GM12864 (cell line): Measurements from ENCODE around the gene INHA.
A peak's percentile ranks its signal among the peaks of the same experiment; 100 is the strongest.

Experiments used
- DNase-seq: peaks from one replicate; pipeline ENCODE4 v3.0.0-alpha.2; 2011; ENCODE audit warnings: low read depth
- H3K4me3 ChIP-seq: 2 replicates; pipeline ENCODE4 v1.5.1; 2011; ENCODE audit warnings: mild to moderate bottlenecking, low read depth, low read length, control low read depth
- CTCF ChIP-seq: IDR thresholded peaks from 2 replicates; pipeline ENCODE4 v1.5.1; 2011; ENCODE audit warnings: low read depth, mild to moderate bottlenecking, moderate library complexity, low read length, control low read depth, inconsistent platforms; ENCODE audit errors: missing control alignments

Gene INHA

GRCh38 chr2:219559156-219559915 lies 12.8 kb upstream of the INHA start:
- TF ChIP-seq CTCF: no peak
- H3K4me3 ChIP-seq: no peak overlapping the region
- no peak for DNase-seq

- no peak overlapping the region for H3K4me3 ChIP-seq
- TF ChIP-seq CTCF: peak; percentile 74
- DNase-seq: no peak
Observed at GRCh38 chr2:219560037-219560892, 11.8 kb upstream of the INHA start.

- no peak for DNase-seq
- no peak overlapping the region for H3K4me3 ChIP-seq
- no peak for TF ChIP-seq CTCF
Observed at GRCh38 chr2:219560893-219561178, 11.3 kb upstream of the INHA start.

- TF ChIP-seq CTCF: no peak
- DNase-seq: no peak
Observed at GRCh38 chr2:219561179-219562048, 10.7 kb upstream of the INHA start.

GRCh38 chr2:219562049-219563020 lies 9.8 kb upstream of the INHA start:
- H3K4me3 ChIP-seq: no peak overlapping the region
- no peak for DNase-seq
- TF ChIP-seq CTCF: no peak

More at GRCh38 chr2:219561179-219562048, 10.7 kb upstream of the INHA start:
- H3K4me3 ChIP-seq: no peak overlapping the region

- TF ChIP-seq CTCF: no peak
- no peak for DNase-seq
Observed at GRCh38 chr2:219563271-219563928, 8.7 kb upstream of the INHA start.

More at GRCh38 chr2:219563271-219563928, 8.7 kb upstream of the INHA start:
- H3K4me3 ChIP-seq: no peak overlapping the region
